Ascending aorta (tissue), 2 donors: ENCODE results near the gene LRRC71. TPM values are rescaled to one million over a fixed set of nuclear protein-coding genes. Genes with fewer than 3 reads are reported as not detected.
A peak's percentile ranks its signal among the peaks of the same experiment; 100 is the strongest.

ENCODE experiments used
- DNase-seq, 2 donors: peaks; one replicate each; pipeline ENCODE4 v3.0.0-alpha.2; 2019; ENCODE audit warnings: low spot score in 2 of 2
- H3K27ac ChIP-seq, 2 donors: fragments of 200-600 bp; sonication (generic); one replicate each; pipeline ENCODE4 v1.5.1; 2016 to 2017; ENCODE audit warnings: mild to moderate bottlenecking in 1 of 2
- H3K27me3 ChIP-seq: fragments of 200-600 bp; sonication (generic); one replicate; pipeline ENCODE4 v1.5.1; 2017
- H3K36me3 ChIP-seq, 2 donors: fragments of 200-600 bp; sonication (generic); one replicate each; pipeline ENCODE4 v1.5.1; 2016
- H3K4me1 ChIP-seq, 2 donors: fragments of 200-600 bp; sonication (generic); one replicate each; pipeline ENCODE4 v1.5.1; 2016 to 2017; ENCODE audit warnings: mild to moderate bottlenecking in 1 of 2
- H3K4me3 ChIP-seq, 2 donors: fragments of 200-600 bp; sonication (generic); one replicate each; pipeline ENCODE4 v1.5.1; 2016 to 2017; ENCODE audit warnings: mild to moderate bottlenecking in 1 of 2
- H3K9me3 ChIP-seq, 2 donors: fragments of 200-600 bp; sonication (generic); one replicate each; pipeline ENCODE4 v1.5.1; 2016
- CTCF ChIP-seq, 3 experiments: fragments of 200-600 bp in 2 of 3; fragments of 450-650 bp in 1 of 3; sonication (generic) in 2 of 3; IDR thresholded peaks; one replicate each; pipeline ENCODE4 v1.5.1; 2016 to 2019; ENCODE audit warnings: antibody characterized with exemption in 3 of 3, mild to moderate bottlenecking in 1 of 3, moderate library complexity in 1 of 3
- intact Hi-C: fragments of 100-400 bp; cut with DNase I; formaldehyde crosslinking; loops from one replicate; pipeline ENCODE4 v1.15.1; 2023
- total RNA-seq: library from RNA; depleted of rRNA; stranded (reverse); fragments of >200 nt; gene quantifications from one replicate; pipeline ENCODE4 v1.1.0, GENCODE V29; 2016

The LRRC71 gene
- total RNA-seq, 1 donor from 2014 or later: not detected

GRCh38 chr1:156896490-156897033 lies 23.9 kb upstream of the LRRC71 start:
- TF ChIP-seq CTCF (IDR thresholded peaks at IDR 0.05): no peak
- intact Hi-C loops: loop anchor here (10.0 kb wide), 1 partner anchor 202 kb away; no protein-coding TSS in a partner anchor
- Histone ChIP-seq H3K27ac (peak overlapping the region; percentile 62 to 94), H3K4me1 (peaks cover 6 to 27% of the 10 kb centered on the region in 2 donors), H3K36me3 (no peaks in the 10 kb centered on the region), H3K4me3 (peak overlapping the region in 1 of 2 donors; percentile 70), H3K27me3 (no peaks in the 10 kb centered on the region), H3K9me3 (no peaks in the 10 kb centered on the region)
- DNase-seq: peak in 1 of 2 donors; percentile 75

GRCh38 chr1:156897078-156897825 lies 23.2 kb upstream of the LRRC71 start:
- Histone ChIP-seq H3K4me1 (peaks cover 6 to 27% of the 10 kb centered on the region in 2 donors), H3K27ac (peak overlapping the region; percentile 62 to 94), H3K27me3 (no peaks in the 10 kb centered on the region), H3K4me3 (peak overlapping the region in 1 of 2 donors; percentile 11), H3K9me3 (no peaks in the 10 kb centered on the region), H3K36me3 (no peaks in the 10 kb centered on the region)
- no peak for DNase-seq
- no peak for TF ChIP-seq CTCF (IDR thresholded peaks at IDR 0.05)
- intact Hi-C loops: loop anchor here (10.0 kb wide), 1 partner anchor 202 kb away; no protein-coding TSS in a partner anchor

- Histone ChIP-seq H3K4me1 (peaks cover under 1 to 23% of the 10 kb centered on the region in 2 donors), H3K36me3 (no peaks in the 10 kb centered on the region), H3K27me3 (no peaks in the 10 kb centered on the region), H3K9me3 (no peaks in the 10 kb centered on the region), H3K4me3 (peak overlapping the region in 1 of 2 donors; percentile 18), H3K27ac (peak overlapping the region; percentile 62 to 94)
- no peak for DNase-seq
- TF ChIP-seq CTCF (IDR thresholded peaks at IDR 0.05): no peak
- intact Hi-C loops: loop anchor here (10.0 kb wide), 1 partner anchor 203 kb away; no protein-coding TSS in a partner anchor
Measured at GRCh38 chr1:156898161-156898566, 22.3 kb upstream of the LRRC71 start.

- no peaks in the 10 kb centered on the region for H3K36me3 ChIP-seq
- intact Hi-C loops: loop anchor here (10.0 kb wide), 1 partner anchor 204 kb away; no protein-coding TSS in a partner anchor
- no peaks in the 10 kb centered on the region for H3K9me3 ChIP-seq
- peaks cover 0 to 21% of the 10 kb centered on the region in 2 donors for H3K4me1 ChIP-seq
- H3K27me3 ChIP-seq: no peaks in the 10 kb centered on the region
- no peak for TF ChIP-seq CTCF (IDR thresholded peaks at IDR 0.05)
- no peak for DNase-seq
- H3K27ac ChIP-seq: peak overlapping the region in 1 of 2 donors; percentile 13
- H3K4me3 ChIP-seq: no peak overlapping the region
Measured at GRCh38 chr1:156898971-156899664, 21.3 kb upstream of the LRRC71 start.

- H3K27me3 ChIP-seq: no peaks in the 10 kb centered on the region
- no peaks in the 10 kb centered on the region for H3K9me3 ChIP-seq
- intact Hi-C loops: loop anchor here (10.0 kb wide), 1 partner anchor 205 kb away; no protein-coding TSS in a partner anchor
- no peak for DNase-seq
- peaks cover 0 to 17% of the 10 kb centered on the region in 2 donors for H3K4me1 ChIP-seq
- H3K27ac ChIP-seq: no peak overlapping the region
- no peak for TF ChIP-seq CTCF (IDR thresholded peaks at IDR 0.05)
- no peak overlapping the region for H3K4me3 ChIP-seq
- H3K36me3 ChIP-seq: peaks cover 0 to 1% of the 10 kb centered on the region in 2 donors
Measured at GRCh38 chr1:156899956-156900718, 20.3 kb upstream of the LRRC71 start.
